EH (cell line): Measurements from ENCODE around the gene PAPOLG.
"Not testable (repeated sequence)": the region's sequence is repeated elsewhere in the genome, so short reads cannot be mapped to it uniquely, and the experiment has no call there.

Experiments
- DNase-seq: peaks from one replicate; pipeline ENCODE4 v3.0.0-alpha.2; 2015; ENCODE audit warnings: low read depth

PAPOLG gene

DNA sequence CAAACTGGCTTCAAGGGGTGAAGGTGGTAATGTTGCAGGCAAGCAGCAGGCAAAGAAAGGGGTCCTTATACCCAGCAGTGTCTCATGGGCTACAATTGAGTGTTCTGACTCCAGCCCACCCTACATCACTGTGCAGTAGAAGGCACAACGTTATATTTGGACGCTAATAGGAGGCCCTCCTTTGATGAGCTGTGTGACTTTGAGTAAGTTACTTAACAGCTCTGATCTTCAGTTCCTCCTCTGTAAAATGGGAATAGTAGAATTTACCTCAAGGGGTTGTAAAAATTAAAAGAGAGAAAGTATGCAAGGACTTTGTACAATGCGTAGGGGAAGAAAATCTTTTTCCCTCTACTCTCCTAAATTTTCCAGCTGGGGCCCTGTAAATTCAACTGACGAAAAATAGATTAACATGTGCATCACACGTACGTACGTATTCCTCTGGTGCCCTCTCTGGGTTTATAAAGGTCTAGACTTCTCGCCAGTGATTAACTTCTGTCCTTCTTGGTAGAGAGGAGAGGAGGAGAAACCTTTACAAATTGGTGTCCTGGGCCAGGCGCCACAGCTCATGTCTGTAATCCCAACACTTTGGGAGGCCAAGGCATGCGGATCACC, 67.7 kb downstream of the PAPOLG start:
- DNase-seq, result no peak

DNA sequence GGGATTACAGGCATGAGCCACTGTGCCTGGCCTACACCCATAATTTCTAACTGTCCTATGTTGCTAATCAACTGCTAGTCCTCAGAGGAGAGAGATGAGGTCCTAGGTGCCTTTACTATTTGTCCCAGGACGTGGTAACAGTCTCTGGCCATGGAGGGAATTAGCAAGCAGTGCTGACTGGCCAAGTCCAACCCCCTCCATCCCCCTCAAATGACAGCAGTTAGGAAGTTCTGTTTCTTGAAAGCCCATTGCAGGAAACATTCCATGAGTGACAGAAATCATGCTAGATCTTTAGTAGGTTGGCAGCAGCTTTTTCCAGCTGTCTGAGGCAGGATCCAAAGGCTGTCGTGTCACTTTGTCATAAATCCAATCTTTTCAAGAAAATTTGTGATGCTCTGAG, 69.6 kb downstream of the PAPOLG start:
- no peak for DNase-seq

DNA sequence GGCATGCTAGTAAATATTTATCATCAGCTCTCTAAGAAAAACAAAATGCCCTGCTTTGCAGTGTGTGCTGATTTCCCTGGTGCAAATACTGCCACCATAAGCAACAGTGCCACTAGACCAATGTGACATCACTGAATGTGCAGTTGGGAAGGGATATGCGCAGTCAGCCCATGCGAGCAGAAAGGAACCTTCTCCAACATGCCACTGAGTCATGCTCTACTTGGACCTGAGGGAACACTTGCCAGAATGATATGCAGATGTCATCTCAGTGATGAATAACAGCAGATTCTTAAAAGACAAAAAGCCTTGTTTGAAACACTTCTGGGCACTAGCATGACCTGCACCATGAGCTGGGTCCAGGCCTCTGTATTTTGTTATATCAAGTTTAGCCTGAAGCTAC, 70.0 kb downstream of the PAPOLG start:
- DNase-seq, result no peak

DNA sequence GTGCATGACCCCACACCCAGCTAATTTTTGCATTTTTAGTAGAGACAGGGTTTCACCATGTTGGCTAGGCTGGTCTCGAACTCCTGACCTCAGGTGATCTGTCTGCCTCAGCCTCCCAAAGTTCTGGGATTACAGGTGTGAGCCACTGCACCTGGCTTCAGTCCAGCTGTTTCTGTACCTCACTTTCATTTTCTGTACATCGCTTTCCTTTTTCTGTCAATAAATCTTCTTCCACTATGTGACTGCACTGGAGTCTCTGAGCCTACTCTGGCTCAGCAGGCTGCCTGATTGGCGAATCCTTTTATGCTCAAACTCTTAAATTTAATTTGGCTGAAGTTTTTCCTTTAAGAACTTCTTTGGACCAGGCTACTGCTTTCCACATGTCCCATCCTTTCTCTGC, 70.8 kb downstream of the PAPOLG start:
- not testable (repeated sequence) for DNase-seq

DNA sequence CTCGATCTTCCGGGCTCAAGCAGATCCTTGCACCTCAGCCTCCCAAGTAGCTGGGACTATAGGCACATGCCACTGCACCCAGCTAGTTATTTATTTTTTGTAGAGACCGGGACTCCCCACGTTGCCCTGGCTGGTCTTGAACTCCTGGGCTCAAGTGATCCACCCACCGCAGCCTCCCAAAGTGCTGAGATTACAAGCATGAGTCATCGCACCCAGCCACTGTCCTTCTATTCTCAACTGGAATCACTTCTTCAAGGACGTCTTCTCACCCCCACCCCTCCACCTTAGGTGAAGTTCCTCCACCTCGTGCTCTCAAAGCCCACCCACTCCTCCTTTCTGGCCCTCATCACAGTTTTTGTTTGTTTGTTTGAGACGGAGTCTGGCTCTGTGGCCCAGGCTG, 71.3 kb downstream of the PAPOLG start:
- DNase-seq, result no peak

DNA sequence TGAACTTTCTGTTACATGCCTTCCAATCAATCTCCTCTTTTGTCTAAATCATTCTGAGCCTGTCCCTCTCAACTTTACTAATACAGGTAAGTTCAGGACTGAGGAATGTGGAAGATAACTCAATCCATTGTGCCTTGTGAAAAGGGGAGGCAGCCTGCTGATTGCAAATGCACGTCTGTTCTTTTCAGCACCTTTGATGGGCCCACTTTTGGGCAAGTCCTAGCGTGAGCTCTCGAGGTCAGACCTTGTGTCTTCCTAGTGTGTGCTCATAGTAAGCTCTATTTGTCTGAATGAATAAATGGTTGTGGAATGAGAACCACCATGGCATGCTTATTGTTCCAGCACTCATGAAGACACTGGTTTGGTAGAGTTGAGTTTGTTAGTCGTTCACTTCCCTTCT, 74.9 kb downstream of the PAPOLG start:
- DNase-seq, result no peak

DNA sequence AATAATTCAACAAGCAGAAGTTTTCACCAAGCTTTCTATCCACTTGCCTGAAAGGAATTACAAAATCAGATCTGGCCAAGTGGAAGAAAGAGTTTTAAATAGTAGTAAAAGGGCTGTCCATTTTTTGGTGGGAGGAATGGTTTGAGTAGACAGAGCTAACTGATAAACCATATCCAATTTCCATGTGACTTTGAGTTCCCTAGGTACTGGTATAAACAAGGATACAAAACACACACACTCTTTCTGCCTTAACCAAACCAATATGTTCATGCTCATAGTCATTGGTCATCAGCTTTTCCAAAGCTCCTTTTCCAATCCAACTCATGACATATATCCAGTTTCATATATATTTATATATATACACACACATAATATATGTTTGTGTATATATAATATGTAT, 75.9 kb downstream of the PAPOLG start:
- no peak for DNase-seq

DNA sequence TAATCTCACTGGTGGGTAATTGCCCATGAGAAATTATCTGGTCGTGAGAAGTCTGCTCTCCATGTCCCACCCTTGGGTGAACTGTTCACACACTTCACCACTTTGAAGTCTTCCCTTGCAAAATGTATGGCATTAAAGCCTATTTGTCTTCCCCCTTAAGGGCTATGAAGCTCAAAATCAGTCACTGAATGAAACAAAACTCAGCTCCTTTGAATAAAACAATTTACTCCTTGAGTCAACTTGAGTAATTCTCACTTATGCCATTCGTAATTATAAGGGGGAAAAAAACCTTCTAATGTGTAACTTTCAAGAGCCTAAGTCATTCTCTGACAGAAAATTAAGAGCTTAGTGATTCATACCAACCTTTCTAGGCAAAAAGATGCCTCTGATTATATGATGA, 76.6 kb downstream of the PAPOLG start:
- DNase-seq, result no peak

DNA sequence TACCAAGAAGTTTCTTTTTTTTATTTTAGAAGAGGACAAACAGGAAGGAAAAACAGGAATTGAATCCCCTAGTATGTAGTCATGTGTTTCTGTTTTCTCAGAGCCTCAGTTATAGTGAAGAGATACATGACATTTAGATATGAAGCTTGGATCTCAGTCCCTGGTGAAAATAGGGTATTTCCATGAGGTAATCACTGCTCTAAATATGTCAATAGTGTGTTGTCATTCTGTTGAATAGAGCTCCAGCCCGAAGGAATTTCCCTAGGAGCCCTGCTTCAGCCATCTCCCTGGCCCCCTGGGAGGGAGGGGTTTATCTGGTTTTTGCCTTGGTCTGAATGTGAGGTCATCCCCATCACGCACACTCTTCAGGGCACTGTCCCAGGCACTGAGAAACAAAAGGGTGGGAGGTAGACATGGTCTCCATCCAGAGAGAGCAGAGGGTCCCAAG, 78.2 kb downstream of the PAPOLG start:
- no peak for DNase-seq

DNA sequence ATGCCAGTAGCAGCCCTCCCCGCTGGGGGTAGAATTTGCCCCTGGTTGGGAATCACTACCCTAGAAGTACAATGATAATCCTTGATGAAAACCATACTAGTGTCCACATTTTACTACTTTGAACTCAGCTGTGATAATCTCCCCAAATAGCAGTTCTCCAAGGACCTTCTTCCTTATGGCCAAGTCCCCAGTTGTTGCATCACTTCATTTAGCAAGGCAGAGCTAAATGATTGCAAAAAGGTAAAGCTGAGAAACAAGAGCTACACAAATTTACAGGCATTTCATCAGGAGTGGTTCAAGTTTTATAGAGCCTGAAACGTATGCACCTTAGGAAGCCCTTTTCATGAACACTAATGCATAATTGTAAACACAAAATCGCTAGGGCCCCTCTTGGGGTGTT, 80.4 kb downstream of the PAPOLG start:
- no peak for DNase-seq

DNA sequence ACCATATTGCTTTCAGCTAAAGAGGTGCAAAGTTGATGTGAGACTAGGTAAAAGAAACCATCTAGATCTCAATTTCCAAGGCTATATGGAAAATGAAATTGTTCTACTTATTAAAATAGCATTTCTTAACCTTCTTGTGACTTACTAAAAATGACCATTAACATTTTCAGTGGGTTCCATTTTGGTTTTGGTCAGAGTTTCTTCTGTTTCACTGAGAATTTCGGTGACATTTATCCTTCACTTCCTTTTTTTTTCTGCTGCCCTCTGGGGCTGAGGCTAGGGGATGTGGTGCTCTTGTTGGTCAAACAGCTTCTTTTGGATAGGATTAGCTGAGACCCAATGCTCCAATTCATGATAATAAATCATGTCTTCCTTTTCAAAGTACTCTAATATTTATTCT, 81.1 kb downstream of the PAPOLG start:
- no peak for DNase-seq

DNA sequence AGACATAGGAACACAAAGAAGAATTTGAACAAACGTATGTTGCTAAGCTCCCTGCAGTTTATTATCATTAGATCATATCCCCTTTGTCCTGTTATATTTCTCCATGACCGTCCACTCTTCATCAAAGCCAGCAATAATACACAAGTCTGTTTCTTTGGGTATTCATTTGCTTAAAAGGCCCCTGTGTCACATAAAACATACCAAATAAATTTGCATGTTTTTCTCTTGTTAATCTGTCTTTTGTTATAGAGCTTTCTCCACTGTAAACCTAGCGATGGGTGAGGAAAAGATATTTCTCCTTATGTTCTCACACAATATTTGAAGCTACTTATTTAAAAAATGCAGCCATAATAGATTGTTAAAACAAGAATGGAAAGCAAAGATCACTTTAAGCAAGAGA, 82.4 kb downstream of the PAPOLG start:
- DNase-seq, result no peak

DNA sequence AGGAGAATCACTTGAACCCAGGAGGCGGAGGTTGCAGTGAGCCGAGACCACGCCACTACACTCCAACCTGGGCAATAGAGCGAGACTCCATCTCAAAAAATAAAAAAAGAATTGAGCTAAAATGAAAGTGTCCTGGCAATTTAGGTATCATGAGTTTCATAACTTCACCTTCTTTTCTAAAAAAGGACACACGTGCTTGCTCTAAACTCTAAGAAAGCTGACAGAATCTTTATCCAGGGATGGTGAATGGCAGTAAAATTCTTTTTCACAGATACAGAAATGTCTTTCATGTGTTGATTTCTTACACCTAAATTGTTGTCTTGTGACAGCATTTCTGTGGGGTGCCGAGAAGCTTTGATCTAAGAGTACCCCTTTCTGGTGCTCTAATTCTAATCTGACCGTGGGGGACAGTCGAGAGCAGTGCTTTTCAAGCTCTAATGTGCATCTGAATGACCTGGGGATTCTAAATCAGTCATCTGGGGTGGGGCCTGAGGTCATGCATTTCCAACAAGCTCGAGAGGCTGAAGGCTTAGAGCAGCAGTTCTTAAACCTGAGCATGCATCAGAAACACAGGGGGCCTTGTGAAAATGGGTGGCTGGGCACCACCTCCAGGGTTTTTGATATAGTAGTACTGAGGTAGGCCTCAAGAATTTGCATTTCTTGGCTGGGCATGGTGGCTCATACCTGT, 83.2 kb downstream of the PAPOLG start:
- DNase-seq, result no peak

DNA sequence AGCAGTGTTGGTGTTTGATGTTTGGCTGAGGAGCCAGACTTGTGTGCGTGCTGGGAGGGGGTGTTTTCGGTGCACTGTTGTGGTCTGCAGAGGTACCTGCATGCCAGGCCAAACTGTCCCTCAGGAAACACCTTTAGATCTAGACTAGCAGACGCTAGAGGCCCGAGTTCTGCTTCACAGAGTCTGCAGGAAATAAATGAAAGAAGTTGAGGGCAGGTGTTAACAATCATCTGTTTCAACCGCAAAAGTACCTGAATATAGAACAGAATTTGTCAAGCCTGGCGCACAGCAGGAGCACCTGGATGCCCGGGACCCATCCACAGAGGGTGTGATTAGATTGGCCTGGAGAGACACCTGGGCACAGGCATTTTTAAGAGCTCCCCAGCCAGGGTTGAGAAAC, 84.8 kb downstream of the PAPOLG start:
- DNase-seq, result no peak

DNA sequence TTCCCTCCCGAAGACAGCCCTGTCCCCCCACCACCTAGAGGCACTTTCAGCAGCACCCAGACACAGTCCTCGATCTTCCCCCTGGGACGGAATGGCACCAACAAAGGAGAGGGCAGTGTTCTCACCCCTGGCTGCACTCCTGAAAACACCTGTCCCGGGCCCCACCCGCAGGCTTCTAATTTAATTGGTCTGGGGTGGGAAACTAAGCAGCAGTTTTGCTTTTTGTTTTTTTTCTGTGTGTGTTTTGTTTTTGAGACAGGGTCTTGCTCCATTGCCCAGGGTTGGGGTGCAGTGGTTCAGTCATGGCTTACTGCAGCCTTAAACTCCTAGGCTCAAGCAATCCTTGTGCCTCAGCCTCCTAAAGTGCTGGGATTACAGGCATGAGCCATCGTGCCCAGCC, 86.9 kb downstream of the PAPOLG start:
- no peak for DNase-seq

DNA sequence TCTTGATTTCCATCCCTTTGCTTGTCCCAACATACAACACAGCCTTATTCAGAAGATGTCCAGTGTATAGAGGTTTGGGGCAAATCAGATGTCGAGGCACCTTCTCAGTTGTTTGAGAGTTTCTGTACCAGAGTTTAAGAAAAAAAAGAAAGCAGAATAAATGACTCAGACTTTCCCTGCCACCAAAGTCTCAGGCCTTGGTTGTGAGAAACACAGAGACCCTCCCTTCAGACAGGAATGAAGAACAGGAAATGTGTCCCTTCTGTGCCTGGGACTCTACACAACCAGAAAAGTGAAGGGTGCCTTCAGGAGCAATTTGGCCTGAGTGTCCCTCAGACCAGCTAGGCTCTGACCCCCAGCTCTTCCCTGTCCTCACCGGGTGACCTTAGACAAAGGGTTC, 88.0 kb downstream of the PAPOLG start:
- no peak for DNase-seq

DNA sequence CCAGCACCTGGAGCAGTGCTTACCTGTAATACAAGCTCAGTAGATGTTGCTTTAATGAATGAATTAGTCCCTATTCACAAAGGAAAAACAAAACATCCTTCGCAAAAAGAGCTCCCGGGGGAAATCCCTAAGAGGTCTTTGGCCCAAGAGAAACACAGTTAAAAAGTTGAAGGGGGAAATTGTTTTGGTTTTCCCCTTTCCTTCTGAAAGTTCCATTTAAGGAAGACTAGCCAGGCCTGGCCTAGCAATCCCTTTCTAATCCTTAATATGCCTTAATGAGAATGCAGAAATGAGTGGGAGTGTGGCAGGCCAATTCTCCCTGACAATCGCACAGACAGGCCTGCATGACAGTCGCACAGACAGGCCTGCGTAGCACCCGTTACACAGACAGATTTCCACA, 91.8 kb downstream of the PAPOLG start:
- DNase-seq, result no peak
